ENCODE results near the gene PRSS50. TPM values are rescaled to one million over a fixed set of nuclear protein-coding genes. Genes with fewer than 3 reads are reported as not detected.

Gene PRSS50
- total RNA-seq, 1 donor from 2014 or later = not detected

GRCh38 chr3:46681856-46682540 is 35.7 kb downstream of the PRSS50 start:
- Mint-ChIP-seq H3K36me3 (ENCODE audit: unreplicated experiment) (no peaks in the 10 kb centered on the region), H3K4me3 (ENCODE audit: unreplicated experiment) (no peak overlapping the region), H3K27me3 (ENCODE audit: unreplicated experiment) (peaks cover 9% of the 10 kb centered on the region), H3K27ac (ENCODE audit: unreplicated experiment) (no peak overlapping the region), H3K9me3 (ENCODE audit: unreplicated experiment) (peaks cover 5% of the 10 kb centered on the region), H3K4me1 (ENCODE audit: low read depth, unreplicated experiment) (no peaks in the 10 kb centered on the region)
- TF ChIP-seq CTCF (IDR thresholded peaks at IDR 0.05; ENCODE audit: partially characterized antibody, unreplicated experiment) = no peak
- no peak for DNase-seq

- no peak overlapping the region for H3K4me3 Mint-ChIP-seq (ENCODE audit: unreplicated experiment)
These were observed 36.3 kb downstream of the PRSS50 start for GRCh38 chr3:46681387-46681786.

GRCh38 chr3:46680298-46680826 is 37.3 kb downstream of the PRSS50 start:
- Mint-ChIP-seq H3K27ac (ENCODE audit: unreplicated experiment) (no peak overlapping the region), H3K9me3 (ENCODE audit: unreplicated experiment) (peaks cover 5% of the 10 kb centered on the region), H3K4me3 (ENCODE audit: unreplicated experiment) (no peak overlapping the region)

More at GRCh38 chr3:46681387-46681786, 36.3 kb downstream of the PRSS50 start:
- Mint-ChIP-seq H3K27me3 (ENCODE audit: unreplicated experiment) (peaks cover 9% of the 10 kb centered on the region), H3K4me1 (ENCODE audit: low read depth, unreplicated experiment) (no peaks in the 10 kb centered on the region), H3K9me3 (ENCODE audit: unreplicated experiment) (peaks cover 5% of the 10 kb centered on the region), H3K36me3 (ENCODE audit: unreplicated experiment) (no peaks in the 10 kb centered on the region), H3K27ac (ENCODE audit: unreplicated experiment) (no peak overlapping the region)
- DNase-seq = no peak
- no peak for TF ChIP-seq CTCF (IDR thresholded peaks at IDR 0.05; ENCODE audit: partially characterized antibody, unreplicated experiment)

GRCh38 chr3:46679681-46680080 is 38.0 kb downstream of the PRSS50 start:
- Mint-ChIP-seq H3K27me3 (ENCODE audit: unreplicated experiment) (peaks cover 9% of the 10 kb centered on the region), H3K36me3 (ENCODE audit: unreplicated experiment) (no peaks in the 10 kb centered on the region), H3K4me1 (ENCODE audit: low read depth, unreplicated experiment) (no peaks in the 10 kb centered on the region), H3K27ac (ENCODE audit: unreplicated experiment) (no peak overlapping the region), H3K4me3 (ENCODE audit: unreplicated experiment) (peak overlapping the region; percentile 54), H3K9me3 (ENCODE audit: unreplicated experiment) (peaks cover 5% of the 10 kb centered on the region)
- no peak for DNase-seq
- TF ChIP-seq CTCF (IDR thresholded peaks at IDR 0.05; ENCODE audit: partially characterized antibody, unreplicated experiment) = no peak

More at GRCh38 chr3:46680298-46680826, 37.3 kb downstream of the PRSS50 start:
- no peak for TF ChIP-seq CTCF (IDR thresholded peaks at IDR 0.05; ENCODE audit: partially characterized antibody, unreplicated experiment)
- H3K36me3 Mint-ChIP-seq (ENCODE audit: unreplicated experiment) = no peaks in the 10 kb centered on the region
- no peaks in the 10 kb centered on the region for H3K4me1 Mint-ChIP-seq (ENCODE audit: low read depth, unreplicated experiment)
- no peak for DNase-seq
- H3K27me3 Mint-ChIP-seq (ENCODE audit: unreplicated experiment) = peaks cover 9% of the 10 kb centered on the region

GRCh38 chr3:46678280-46678679 is 39.4 kb downstream of the PRSS50 start:
- peaks cover 4% of the 10 kb centered on the region for H3K9me3 Mint-ChIP-seq (ENCODE audit: unreplicated experiment)
- H3K4me1 Mint-ChIP-seq (ENCODE audit: low read depth, unreplicated experiment) = no peaks in the 10 kb centered on the region
- no peak for DNase-seq
- peaks cover 6% of the 10 kb centered on the region for H3K27me3 Mint-ChIP-seq (ENCODE audit: unreplicated experiment)
- TF ChIP-seq CTCF (IDR thresholded peaks at IDR 0.05; ENCODE audit: partially characterized antibody, unreplicated experiment) = no peak
- no peak overlapping the region for H3K27ac Mint-ChIP-seq (ENCODE audit: unreplicated experiment)
- no peaks in the 10 kb centered on the region for H3K36me3 Mint-ChIP-seq (ENCODE audit: unreplicated experiment)
- H3K4me3 Mint-ChIP-seq (ENCODE audit: unreplicated experiment) = no peak overlapping the region

Data from glutamatergic neuron (in vitro differentiated cells).